ENCODE data around the gene LDLRAD3.
"Not testable (repeated sequence)": the region's sequence is repeated elsewhere in the genome, so short reads cannot be mapped to it uniquely, and the experiment has no call there.

LDLRAD3 gene, protein sequence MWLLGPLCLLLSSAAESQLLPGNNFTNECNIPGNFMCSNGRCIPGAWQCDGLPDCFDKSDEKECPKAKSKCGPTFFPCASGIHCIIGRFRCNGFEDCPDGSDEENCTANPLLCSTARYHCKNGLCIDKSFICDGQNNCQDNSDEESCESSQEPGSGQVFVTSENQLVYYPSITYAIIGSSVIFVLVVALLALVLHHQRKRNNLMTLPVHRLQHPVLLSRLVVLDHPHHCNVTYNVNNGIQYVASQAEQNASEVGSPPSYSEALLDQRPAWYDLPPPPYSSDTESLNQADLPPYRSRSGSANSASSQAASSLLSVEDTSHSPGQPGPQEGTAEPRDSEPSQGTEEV

DNA sequence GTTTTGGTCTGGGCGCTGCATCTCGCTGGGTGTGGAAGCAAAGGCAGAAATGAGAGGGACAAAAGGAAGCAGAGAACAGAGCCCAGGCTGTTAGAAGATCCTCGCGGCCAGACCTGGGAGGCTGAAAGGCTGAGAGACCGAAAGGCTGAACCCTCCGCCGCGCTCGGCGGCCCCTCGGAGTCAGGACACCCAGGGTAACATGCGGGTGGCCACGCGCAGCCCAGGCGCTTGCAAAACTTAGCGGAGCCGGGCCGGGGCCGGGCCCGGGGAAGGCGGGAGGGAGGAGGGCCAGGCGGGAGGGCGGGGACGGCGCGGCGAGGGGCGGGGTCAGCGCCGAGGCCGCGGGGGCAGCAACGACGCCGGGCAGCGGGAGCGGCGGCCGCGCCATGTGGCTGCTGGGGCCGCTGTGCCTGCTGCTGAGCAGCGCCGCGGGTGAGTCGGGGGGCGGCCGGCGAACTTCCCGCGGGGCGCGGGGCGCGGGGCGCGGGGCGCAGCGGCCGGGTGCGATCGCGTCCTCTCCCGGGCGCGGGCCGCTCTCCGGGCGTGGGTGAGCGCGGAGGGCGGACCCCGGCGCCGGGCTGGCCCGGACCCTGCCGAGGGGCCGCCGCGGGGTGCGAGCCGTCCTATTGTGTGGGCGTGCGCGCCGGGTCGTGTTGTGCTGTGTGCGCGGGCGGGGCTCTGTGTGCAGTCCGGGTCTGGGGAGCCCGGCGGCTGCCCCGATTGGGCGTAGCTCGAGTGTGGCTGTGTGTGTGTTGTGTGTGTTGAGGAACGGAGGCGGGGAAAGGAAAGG is at the start of gene LDLRAD3:
Gene LDLRAD3, plus strand, starts transcription at position 350 of the 790 bp plus-strand sequence. Its CDS starts 37 bp downstream, at position 387.
- DNase-seq = peak; percentile 23

GRCh38 chr11:35897019-35897418 is 46.8 kb upstream of the LDLRAD3 start:
- no peak for DNase-seq

GRCh38 chr11:35902961-35903360 is 40.9 kb upstream of the LDLRAD3 start:
- DNase-seq = no peak

GRCh38 chr11:35905646-35906276 is 38.1 kb upstream of the LDLRAD3 start:
- DNase-seq = no peak

GRCh38 chr11:35906277-35906661 is 37.6 kb upstream of the LDLRAD3 start:
- no peak for DNase-seq

DNA sequence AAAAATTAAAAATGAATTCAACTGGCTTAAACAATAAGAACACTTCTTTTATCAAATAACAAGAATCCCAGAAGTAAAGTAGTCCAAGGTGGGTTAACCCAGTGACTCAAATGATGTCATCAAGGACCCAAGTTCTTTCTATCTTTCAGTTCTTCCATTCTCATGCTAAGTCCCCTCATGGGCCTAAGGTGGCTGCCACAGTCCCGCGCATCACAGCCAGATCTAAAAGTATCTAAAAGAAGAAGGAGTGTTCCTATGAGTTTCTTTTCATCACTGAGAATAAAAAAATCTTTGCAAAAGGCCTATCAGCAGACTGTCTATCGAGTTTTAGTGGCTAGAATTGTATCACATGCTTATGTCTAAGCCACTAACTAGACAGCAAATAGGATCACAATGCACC is 37.2 kb upstream of the LDLRAD3 start:
- DNase-seq = no peak

DNA sequence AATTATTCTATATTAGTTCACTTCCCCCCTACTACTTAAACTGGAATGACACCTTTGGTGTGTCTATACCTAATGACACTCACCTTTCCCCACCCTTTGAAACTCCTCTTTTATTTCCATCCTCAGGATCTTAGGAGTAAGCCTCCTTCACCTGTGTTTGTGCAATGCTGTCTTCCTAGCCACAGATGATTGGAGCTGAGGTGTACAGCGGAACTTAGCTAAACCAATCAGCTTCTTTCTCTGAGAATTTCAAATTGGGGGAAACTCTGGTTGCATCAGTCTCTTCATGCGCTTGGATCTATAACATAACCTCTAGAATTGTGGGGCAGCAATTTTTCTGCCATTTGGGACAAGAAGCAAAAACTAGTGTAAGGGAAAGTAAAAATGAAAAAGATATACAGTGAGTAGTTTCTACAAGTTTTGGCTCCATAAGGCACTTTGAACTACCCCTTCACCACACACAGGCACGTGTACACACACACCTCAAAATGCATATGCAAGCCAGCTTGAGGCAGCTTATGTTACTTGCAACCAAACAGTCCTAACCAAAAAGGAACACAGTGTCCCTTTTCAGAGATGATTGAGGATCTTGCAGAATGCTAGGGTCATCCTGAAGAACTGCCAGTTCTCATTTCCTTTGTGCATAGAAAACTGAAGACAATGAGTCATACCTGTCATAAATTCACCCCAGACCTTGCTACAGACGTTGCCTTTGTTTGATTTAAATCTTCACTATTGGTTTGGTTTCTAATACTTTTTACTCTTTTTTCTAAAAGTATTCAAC is 36.0 kb upstream of the LDLRAD3 start:
- DNase-seq = no peak

- DNase-seq = not testable (repeated sequence)
These were observed 35.5 kb upstream of the LDLRAD3 start for GRCh38 chr11:35908432-35908771.

DNA sequence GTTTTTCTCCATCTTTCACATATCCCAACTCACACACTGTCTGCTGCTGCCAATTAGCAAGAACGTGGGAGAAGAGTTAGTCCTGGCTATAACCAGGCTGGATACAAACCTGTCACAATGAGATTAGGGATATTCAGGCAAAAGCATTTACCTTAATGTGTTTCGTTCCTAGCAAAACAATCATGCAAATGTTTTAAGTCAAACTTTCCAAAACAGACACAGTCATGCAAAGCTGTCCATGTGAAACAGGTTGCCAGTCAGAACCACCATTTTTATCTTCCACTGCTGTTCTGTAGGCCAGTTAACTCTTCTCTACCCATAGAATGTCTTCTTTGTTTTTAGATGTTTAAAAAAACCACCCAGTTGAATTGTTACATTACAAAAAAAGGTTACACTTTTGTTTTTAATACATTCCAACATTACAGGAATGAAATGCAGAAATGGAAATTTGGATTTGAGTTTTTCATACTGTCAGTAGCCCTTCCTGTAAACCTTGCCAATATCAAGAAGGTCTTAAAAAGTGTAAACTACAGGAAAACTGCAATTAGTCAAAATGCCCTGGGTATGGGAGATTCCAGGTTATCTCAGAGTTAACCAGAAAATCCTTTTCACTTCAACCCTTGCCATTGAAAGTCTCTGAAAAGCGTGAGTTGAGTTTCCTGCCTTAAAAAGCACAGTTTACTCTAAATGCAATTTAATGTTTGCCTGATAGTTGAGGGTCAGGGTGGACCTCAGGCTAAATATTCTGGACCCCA is 34.2 kb upstream of the LDLRAD3 start:
- DNase-seq = no peak

- DNase-seq = no peak
These were observed 32.8 kb upstream of the LDLRAD3 start for GRCh38 chr11:35911013-35911412.

GRCh38 chr11:35911616-35912165 is 32.2 kb upstream of the LDLRAD3 start:
- no peak for DNase-seq

- DNase-seq = not testable (repeated sequence)
These were observed 31.4 kb upstream of the LDLRAD3 start for GRCh38 chr11:35912436-35912835.

- no peak for DNase-seq
These were observed 30.8 kb upstream of the LDLRAD3 start for GRCh38 chr11:35912883-35913624.

- no peak for DNase-seq
These were observed 29.0 kb upstream of the LDLRAD3 start for GRCh38 chr11:35914816-35915215.

- DNase-seq = no peak
These were observed 27.6 kb upstream of the LDLRAD3 start for GRCh38 chr11:35916270-35916669.

GRCh38 chr11:35917676-35918075 is 26.2 kb upstream of the LDLRAD3 start:
- DNase-seq = no peak

DNA sequence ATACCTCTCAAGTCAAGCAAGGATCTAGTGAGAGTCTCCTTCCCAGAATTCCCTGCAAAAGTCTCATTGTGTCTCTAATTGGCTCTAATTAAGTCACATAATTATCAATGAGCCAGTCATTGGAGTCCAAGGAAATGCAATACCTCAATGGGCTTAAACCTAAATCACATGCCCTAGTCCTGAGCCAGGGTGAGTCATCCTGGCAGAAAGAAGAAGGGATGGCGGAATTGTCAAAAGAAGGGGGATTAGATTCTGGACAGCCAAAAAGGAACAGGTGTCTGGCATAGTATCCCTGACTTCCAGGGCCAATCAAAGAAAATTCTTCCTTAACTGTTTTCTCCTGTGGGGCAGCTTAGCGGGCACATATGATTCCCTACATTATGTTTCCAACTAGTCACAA is 25.1 kb upstream of the LDLRAD3 start:
- no peak for DNase-seq

- DNase-seq = no peak
These were observed 24.6 kb upstream of the LDLRAD3 start for GRCh38 chr11:35919244-35919643.

DNA sequence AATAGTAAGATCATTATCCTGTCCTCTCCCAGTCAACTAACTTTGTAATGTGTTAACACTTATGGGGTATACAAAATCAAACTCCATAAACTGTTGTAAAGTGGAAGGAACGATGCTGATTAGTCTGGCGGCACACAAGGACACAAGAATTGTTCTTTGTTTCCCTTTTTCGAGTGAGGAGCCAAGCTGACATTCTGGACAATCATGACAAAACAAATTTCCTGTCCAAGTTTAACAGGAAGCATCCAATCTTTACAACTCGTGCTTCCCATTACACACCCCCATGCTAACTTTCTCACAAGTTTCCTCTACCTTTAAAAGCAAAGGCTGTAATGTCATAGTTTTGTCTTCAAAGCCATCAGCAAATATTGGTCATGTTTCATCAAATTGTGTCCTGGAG is 20.4 kb upstream of the LDLRAD3 start:
- DNase-seq = no peak

DNA sequence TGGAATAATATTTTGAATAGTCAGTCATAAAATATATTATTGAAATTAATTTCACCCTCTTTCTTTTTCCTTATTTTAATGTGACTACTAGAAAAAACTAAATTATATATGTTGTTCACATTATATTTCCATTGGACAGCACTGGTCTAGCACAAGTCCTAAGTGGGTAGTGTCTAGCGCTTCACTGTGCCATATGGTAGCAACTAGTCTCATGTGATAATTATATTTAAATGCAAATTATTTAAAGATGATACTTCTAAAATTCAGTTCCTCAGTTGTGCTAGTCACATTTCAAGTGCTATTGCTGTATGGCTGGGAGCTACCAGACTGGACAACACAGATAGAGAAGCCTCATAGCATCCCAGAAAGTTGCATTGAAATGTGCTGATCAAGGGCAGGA is 19.1 kb upstream of the LDLRAD3 start:
- no peak for DNase-seq

DNA sequence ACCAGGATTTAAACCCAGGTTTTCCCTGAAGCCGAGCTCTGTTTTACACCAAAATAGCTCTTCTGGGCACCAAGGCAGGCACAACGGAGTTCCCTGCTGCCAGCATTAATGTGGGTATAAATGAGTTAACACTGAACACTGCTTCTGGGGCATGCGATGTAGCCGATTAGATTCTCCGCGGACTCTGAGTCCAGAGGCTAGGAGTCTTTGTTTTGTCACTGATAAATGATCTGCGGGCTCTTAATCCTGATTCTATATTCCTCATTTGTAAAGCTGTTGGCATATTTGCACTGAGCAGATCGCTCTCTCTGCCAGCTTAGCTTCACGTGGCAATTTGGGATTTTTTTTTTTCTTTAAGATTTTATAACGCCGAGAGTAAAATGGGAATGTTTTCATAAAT is 16.8 kb upstream of the LDLRAD3 start:
- DNase-seq = no peak
